ENCODE measurements around the gene KLHL40.

Gene KLHL40

GRCh38 chr3:42661593-42662022 lies 23.7 kb upstream of the KLHL40 start:
- no peak overlapping the region for H3K4me3 ChIP-seq (ENCODE audit: low read length)
- H3K4me2 ChIP-seq (ENCODE audit: low read depth, low read length) = no peak overlapping the region
- no peak for DNase-seq

GRCh38 chr3:42662037-42662812 lies 23.1 kb upstream of the KLHL40 start:
- H3K9me2 ChIP-seq (replicated peaks; ENCODE audit: insufficient read depth, low read length) = no peaks in the 10 kb centered on the region
- no peak overlapping the region for H3K4me3 ChIP-seq (ENCODE audit: low read length)
- no peak overlapping the region for H3K4me2 ChIP-seq (ENCODE audit: low read depth, low read length)
- no peak overlapping the region for H2AFZ ChIP-seq (ENCODE audit: low read length)
- no peaks in the 10 kb centered on the region for H3K27me3 ChIP-seq (replicated peaks; ENCODE audit: insufficient read depth, low read length)
- no peaks in the 10 kb centered on the region for H3F3A ChIP-seq (ENCODE audit: insufficient read depth, low read length)
- no peaks in the 10 kb centered on the region for H4K20me1 ChIP-seq (ENCODE audit: insufficient read depth, low read length)
- DNase-seq = no peak
- H3K79me2 ChIP-seq (ENCODE audit: low read length) = no peaks in the 10 kb centered on the region
- H3K27ac ChIP-seq (ENCODE audit: low read length) = no peak overlapping the region
- H3K9ac ChIP-seq (ENCODE audit: low read length) = no peak overlapping the region
- no peaks in the 10 kb centered on the region for H3K36me3 ChIP-seq (replicated peaks; ENCODE audit: insufficient read depth, low read length)
- H3K9me3 ChIP-seq (replicated peaks; ENCODE audit: insufficient read depth, low read length) = no peaks in the 10 kb centered on the region
- TF ChIP-seq EZH2 (optimal IDR thresholded peaks at IDR 0.05; ENCODE audit: low read depth, low read length) (no peak), EZH2phosphoT487 (IDR thresholded peaks at IDR 0.05; ENCODE audit: low read length) (no peak), CTCF (IDR thresholded peaks at IDR 0.05; ENCODE audit: low read length) (no peak)
- H3K4me1 ChIP-seq (ENCODE audit: low read length) = no peaks in the 10 kb centered on the region

More at GRCh38 chr3:42661593-42662022, 23.7 kb upstream of the KLHL40 start:
- no peak overlapping the region for H2AFZ ChIP-seq (ENCODE audit: low read length)
- no peaks in the 10 kb centered on the region for H4K20me1 ChIP-seq (ENCODE audit: insufficient read depth, low read length)
- H3K79me2 ChIP-seq (ENCODE audit: low read length) = no peaks in the 10 kb centered on the region
- no peak overlapping the region for H3K9ac ChIP-seq (ENCODE audit: low read length)
- H3K4me1 ChIP-seq (ENCODE audit: low read length) = no peaks in the 10 kb centered on the region
- no peaks in the 10 kb centered on the region for H3K27me3 ChIP-seq (replicated peaks; ENCODE audit: insufficient read depth, low read length)
- no peaks in the 10 kb centered on the region for H3K36me3 ChIP-seq (replicated peaks; ENCODE audit: insufficient read depth, low read length)
- H3K9me3 ChIP-seq (replicated peaks; ENCODE audit: insufficient read depth, low read length) = no peaks in the 10 kb centered on the region
- H3K27ac ChIP-seq (ENCODE audit: low read length) = no peak overlapping the region
- no peaks in the 10 kb centered on the region for H3K9me2 ChIP-seq (replicated peaks; ENCODE audit: insufficient read depth, low read length)
- TF ChIP-seq EZH2 (optimal IDR thresholded peaks at IDR 0.05; ENCODE audit: low read depth, low read length) (no peak), CTCF (IDR thresholded peaks at IDR 0.05; ENCODE audit: low read length) (no peak), EZH2phosphoT487 (IDR thresholded peaks at IDR 0.05; ENCODE audit: low read length) (no peak)
- H3F3A ChIP-seq (ENCODE audit: insufficient read depth, low read length) = no peaks in the 10 kb centered on the region

- Histone ChIP-seq H3K4me2 (ENCODE audit: low read depth, low read length) (no peak overlapping the region), H3K27me3 (replicated peaks; ENCODE audit: insufficient read depth, low read length) (no peaks in the 10 kb centered on the region), H3K9ac (ENCODE audit: low read length) (no peak overlapping the region), H3K36me3 (replicated peaks; ENCODE audit: insufficient read depth, low read length) (no peaks in the 10 kb centered on the region), H3K27ac (ENCODE audit: low read length) (no peak overlapping the region), H3K79me2 (ENCODE audit: low read length) (no peaks in the 10 kb centered on the region), H4K20me1 (ENCODE audit: insufficient read depth, low read length) (no peaks in the 10 kb centered on the region), H3K9me3 (replicated peaks; ENCODE audit: insufficient read depth, low read length) (no peaks in the 10 kb centered on the region), H3K9me2 (replicated peaks; ENCODE audit: insufficient read depth, low read length) (no peaks in the 10 kb centered on the region), H3K4me3 (ENCODE audit: low read length) (no peak overlapping the region), H3F3A (ENCODE audit: insufficient read depth, low read length) (no peaks in the 10 kb centered on the region), H2AFZ (ENCODE audit: low read length) (no peak overlapping the region), H3K4me1 (ENCODE audit: low read length) (no peaks in the 10 kb centered on the region)
- TF ChIP-seq EZH2 (optimal IDR thresholded peaks at IDR 0.05; ENCODE audit: low read depth, low read length) = no peak
- no peak for TF ChIP-seq CTCF (IDR thresholded peaks at IDR 0.05; ENCODE audit: low read length)
- TF ChIP-seq EZH2phosphoT487 (IDR thresholded peaks at IDR 0.05; ENCODE audit: low read length) = no peak
- DNase-seq = no peak
These were observed 22.4 kb upstream of the KLHL40 start for GRCh38 chr3:42662813-42663535.
